Measurements from ENCODE around the gene TBC1D26. TPM values are rescaled to one million over a fixed set of nuclear protein-coding genes. Genes with fewer than 3 reads are reported as not detected.

TBC1D26 gene
- total and polyA plus RNA-seq, 2 of the 4 experiments (the other 2 are of a cell fraction) = 0.02 TPM; not detected in 1

GRCh38 chr17:15782866-15783265, 50.8 kb downstream of the TBC1D26 start:
- Histone ChIP-seq H3K9me1 (ENCODE audit: insufficient read depth, low read length) (no peaks in the 10 kb centered on the region), H4K91ac (ENCODE audit: insufficient read depth, low read depth, low read length) (no peak overlapping the region), H3K4ac (ENCODE audit: low read depth, low read length) (no peak overlapping the region), H3K4me2 (ENCODE audit: low read depth, low read length) (0 out of 2 replicates have a peak overlapping the region, but pooled peaks have one; percentile 13), H3K14ac (replicated peaks; ENCODE audit: low read depth, low read length) (no peak overlapping the region), H3K4me1 (ENCODE audit: control insufficient read depth, insufficient read depth, low read length) (peaks cover 3% of the 10 kb centered on the region), H3K36me3 (ENCODE audit: control insufficient read depth, insufficient read depth, low read length) (no peaks in the 10 kb centered on the region; the same call in 1 of the 2 replicates), H3K18ac (ENCODE audit: low read depth, low read length) (no peak overlapping the region), H2AK5ac (ENCODE audit: low read depth, low read length) (no peak overlapping the region), H3K9ac (ENCODE audit: low read depth, low read length) (no peak overlapping the region), H3K27ac (ENCODE audit: insufficient read depth, low read length) (no peak overlapping the region), H2BK15ac (ENCODE audit: low read depth, low read length) (no peak overlapping the region), H4K5ac (ENCODE audit: low read depth, low read length) (no peak overlapping the region), H2BK120ac (ENCODE audit: low read depth, low read length) (no peak overlapping the region), H2BK5ac (ENCODE audit: low read depth, low read length, poor library complexity, severe bottlenecking) (no peak overlapping the region), H3K9me3 (ENCODE audit: control insufficient read depth, insufficient read depth, low read length) (peaks cover 3% of the 10 kb centered on the region; the same call in 1 of the 2 replicates), H2AK9ac (replicated peaks; ENCODE audit: low read depth, low read length, poor library complexity) (no peak overlapping the region), H3K23ac (ENCODE audit: low read depth, low read length) (no peak overlapping the region), H4K20me1 (ENCODE audit: insufficient read depth, low read length) (no peaks in the 10 kb centered on the region), H2AFZ (replicated peaks; ENCODE audit: low read length, poor library complexity) (peak overlapping the region; percentile 47), H2BK20ac (ENCODE audit: low read depth, low read length) (no peak overlapping the region), H4K8ac (ENCODE audit: low read depth in 2 of 2, low read length in 2 of 2) (no peak overlapping the region), H3K79me1 (ENCODE audit: low read depth in 1 of 2, low read length in 2 of 2) (no peaks in the 10 kb centered on the region), H3K4me3 (ENCODE audit: insufficient read depth, low read depth, low read length) (no peak overlapping the region), H3K27me3 (ENCODE audit: control insufficient read depth, insufficient read depth, low read length) (no peaks in the 10 kb centered on the region; the same call in none of the 2 replicates), H3K56ac (ENCODE audit: extremely low read depth, insufficient read depth, low read length) (no peak overlapping the region)
- ChIA-PET POLR2A (ENCODE audit: unreplicated experiment) (no interaction called here), CTCF (no interaction called here)
- no peak for TF ChIP-seq FOS (IDR thresholded peaks at IDR 0.05; ENCODE audit: low read depth, low read length)
- TF ChIP-seq POLR2A (IDR thresholded peaks at IDR 0.05; ENCODE audit: low read depth, low read length) = no peak
- dilution Hi-C loops (cut with HindIII; ENCODE audit: low sequenced_read_pairs, unreplicated experiment) = no loop called here
- in situ Hi-C loops (cut with MboI; ENCODE audit: low sequenced_read_pairs) = no loop called here
- ATAC-seq (ENCODE audit: low read depth) (no peak), DNase-seq (no peak)
- intact Hi-C loops (cut with micrococcal nuclease) = no loop called here
- 6% methylated on average over 7 of the region's 32 CpGs; no CpG with 5 or more reads in 1 of the 2 experiments for WGBS, 2 experiments (ENCODE audit: extremely low coverage in 2 of 2, insufficient read length in 1 of 2)
- no TSS peak for BruUV-seq (replicated peaks)

All from IMR-90 (cell line).